Stomach (tissue), 4 donors: ENCODE measurements around the gene C4BPA.

Source experiments
- CTCF ChIP-seq, 7 experiments: fragments of 450-650 bp in 4 of 7; fragments of 200-600 bp in 3 of 7; sonication (generic) in 3 of 7; IDR thresholded peaks; one replicate each; pipeline ENCODE4 v1.5.1; 2016 to 2019; ENCODE audit warnings: antibody characterized with exemption in 7 of 7, control low read depth in 2 of 7, mild to moderate bottlenecking in 1 of 7
- POLR2A ChIP-seq, 4 donors: fragments of 450-650 bp; IDR thresholded peaks; one replicate each; pipeline ENCODE4 v1.6.1; 2016; ENCODE audit warnings: antibody characterized with exemption in 4 of 4, control low read depth in 2 of 4, mild to moderate bottlenecking in 1 of 4, moderate library complexity in 1 of 4

DNA sequence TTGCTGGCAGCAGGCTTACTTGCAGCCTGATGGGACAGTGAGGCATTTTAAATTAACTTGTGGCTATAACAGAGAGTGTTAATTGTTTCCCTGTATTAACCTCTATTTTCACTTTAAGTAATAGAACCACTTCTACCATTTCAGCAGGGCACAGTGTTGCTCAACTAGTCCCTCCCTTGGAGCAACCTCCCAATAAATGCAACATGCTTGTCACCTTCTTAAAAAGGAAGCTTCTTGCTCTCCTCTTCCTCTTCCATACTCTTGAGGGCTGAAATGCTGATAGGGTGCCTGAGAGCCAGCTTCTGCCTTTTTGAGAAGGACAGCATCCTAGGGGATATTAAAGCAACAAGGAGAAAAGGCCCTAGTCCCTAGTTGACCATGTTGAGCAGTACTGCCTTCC lies 52.1 kb downstream of the C4BPA start:
- no peak for TF ChIP-seq CTCF (IDR thresholded peaks at IDR 0.05)
- TF ChIP-seq POLR2A (IDR thresholded peaks at IDR 0.05): no peak
